Amniotic epithelial cell (primary cell): ENCODE data around the gene MLEC.
"Not testable (repeated sequence)": the region's sequence is repeated elsewhere in the genome, so short reads cannot be mapped to it uniquely, and the experiment has no call there.

Experiments used
- DNase-seq: peaks from one replicate; pipeline ENCODE4 v3.0.0-alpha.2; 2010; ENCODE audit warnings: low read depth

Gene MLEC

DNA sequence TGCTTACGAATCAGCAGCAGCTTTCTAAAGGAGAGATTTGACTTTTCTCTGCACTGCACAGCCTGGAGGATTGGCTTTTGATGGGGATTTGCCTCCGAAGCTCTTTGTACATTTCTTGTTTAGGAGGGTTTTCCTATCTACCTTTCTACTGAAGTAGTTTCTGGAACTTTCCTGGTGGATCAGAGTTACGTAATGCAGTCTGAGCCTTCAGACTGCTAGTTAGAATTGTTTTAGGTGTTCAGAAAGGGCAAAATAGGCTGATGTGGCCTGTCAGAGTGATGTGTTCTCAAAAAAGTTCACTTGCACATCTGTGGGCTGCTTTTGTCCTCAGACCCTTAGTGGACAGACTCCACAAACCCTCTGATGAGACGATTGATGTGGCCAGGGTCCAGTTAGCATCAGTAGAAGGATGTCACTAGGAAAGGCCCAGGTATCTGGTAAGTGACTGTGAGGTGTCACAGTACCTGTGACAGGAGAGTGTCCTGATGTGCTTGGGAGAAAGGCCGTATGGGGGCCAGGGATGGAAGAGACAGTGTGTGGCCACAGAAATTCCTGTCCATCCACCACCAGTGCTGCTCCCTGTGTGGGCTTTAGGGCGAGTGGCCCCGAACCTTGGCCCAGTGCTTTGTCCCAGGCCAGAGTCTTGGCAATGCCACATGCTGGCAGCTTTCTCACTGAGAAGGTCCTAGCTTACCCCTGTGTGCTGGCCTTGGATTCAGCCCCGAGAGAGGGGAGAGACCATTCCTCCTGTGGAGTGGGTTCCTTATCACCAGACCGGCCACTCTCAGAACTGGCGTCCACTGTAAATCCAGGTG, 34.2 kb downstream of the MLEC start:
- DNase-seq, result no peak

DNA sequence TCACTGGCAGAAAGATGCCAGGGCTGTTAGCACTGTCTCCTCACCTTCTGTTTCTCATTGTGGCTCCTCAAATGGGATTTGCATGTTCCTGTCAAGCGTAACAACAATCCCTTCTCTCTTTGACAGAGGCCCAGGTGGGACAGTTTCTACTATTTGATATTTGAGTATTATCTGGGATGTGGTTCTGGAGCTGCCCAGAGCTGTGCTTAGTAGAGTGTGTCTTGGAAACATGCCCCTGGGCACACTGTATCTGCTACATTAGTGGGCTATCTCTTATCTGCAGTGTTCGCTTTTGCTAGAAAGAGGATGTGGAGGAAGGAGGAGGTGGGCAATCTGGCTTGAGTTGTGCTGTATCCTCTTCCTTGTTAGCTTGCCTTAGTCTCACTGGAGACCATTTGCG, 34.9 kb downstream of the MLEC start:
- no peak for DNase-seq

DNA sequence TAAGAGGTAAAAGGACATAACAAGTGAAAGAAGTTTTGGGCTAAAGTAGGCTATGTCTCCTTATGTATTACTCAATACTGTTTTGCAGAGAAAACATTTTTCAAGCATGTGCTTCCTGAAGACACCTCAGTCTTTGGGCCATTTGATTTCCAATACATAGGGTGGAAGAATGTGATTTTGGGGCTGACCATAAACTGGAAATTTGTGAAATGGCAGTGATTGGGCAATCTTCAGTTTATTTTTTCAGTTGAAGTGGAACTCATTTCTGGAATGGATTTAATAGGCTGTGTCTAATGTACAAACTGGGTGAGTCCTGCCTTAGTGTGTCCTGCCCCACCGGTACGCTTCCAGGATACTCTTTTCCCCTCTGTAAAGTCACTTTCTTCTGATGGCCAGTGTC, 35.8 kb downstream of the MLEC start:
- no peak for DNase-seq

DNA sequence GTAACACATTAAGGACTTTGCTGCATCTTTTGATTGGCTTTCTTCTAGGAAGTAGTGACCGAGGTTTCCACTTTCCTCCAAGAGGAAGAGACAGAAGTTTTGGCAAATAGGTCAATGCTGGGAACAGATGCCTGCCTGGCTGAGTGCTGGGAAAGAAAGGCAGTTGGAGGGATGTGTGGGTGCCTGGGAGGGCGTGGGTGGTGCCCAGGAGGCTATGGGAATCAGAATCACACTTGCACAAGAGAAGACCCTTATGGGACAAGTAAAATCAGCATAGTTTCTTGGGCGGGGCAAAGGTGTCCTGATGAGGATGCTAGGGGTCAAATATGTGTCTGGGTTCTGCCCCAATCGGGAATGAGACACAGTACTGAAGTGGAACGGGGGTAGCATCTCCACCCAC, 37.8 kb downstream of the MLEC start:
- no peak for DNase-seq

DNA sequence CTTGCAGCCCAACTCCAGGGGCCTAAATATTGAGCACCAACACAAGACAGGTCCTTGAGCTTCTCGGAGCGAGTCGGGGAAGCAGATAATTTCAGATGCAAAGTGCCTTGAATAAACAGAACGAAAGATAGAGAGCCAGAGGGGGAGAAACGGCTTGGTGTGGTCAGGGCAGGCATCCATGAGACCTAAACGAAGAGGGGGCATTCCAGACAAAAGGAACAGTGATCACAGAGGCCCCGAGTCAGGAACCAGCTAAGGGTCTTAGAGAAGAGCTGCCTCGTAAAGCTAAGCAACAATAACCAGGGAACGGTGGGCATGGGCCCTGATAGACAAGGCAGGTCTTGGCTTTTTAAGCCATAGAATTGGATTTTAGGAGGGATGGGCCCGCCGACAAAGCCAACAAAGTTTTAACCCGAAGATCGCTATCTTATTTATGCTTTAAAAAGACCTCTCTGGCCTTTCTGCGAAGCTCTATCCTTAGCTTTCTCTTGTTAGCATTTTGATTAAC, 38.3 kb downstream of the MLEC start:
- no peak for DNase-seq

DNA sequence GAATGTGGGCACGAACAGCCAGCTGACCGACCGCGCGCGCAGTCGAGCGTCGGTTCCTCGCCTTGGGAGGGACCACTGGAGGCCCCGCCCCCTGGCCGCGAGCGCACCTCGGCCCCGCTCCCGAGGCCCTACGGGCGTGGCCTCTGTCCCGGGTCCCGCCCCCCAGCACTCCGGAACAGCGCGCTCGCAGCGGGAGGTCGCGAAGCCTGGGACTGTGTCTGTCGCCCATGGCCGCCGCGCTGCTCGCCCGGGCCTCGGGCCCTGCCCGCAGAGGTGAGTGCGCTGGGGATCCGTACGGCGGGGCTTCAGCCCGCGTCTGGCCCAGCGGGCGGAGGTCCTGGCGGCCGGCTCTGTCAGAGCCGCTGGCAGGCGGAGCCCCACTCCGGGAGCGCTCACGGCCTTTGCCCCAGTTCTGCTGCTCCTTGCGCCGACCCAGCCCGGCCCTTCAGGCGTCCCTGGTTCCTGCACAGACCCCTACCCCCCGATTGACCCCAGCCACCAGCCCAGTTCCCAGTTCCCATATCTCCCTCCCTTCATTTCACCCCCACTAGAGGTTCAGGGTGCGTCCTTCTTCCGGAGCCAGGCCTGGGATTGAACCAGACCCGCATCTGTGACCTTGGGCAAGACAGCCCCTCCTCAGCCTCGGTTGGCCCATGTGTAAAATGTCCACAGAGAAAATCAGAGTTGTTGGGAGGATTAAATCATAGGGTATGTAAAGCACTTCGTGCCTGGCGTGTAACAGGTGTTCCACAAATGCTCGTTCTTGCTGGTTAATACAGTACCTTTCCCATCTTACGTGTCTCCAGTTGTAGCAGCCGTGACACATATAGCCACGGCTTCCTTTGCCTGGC, 38.9 kb downstream of the MLEC start, which contains the start of gene ACADS:
TSS of gene ACADS (plus strand) at position 168 of the 851 bp plus-strand sequence. CDS start at position 228, 60 bp downstream.
- DNase-seq, result peak; percentile 77

DNA sequence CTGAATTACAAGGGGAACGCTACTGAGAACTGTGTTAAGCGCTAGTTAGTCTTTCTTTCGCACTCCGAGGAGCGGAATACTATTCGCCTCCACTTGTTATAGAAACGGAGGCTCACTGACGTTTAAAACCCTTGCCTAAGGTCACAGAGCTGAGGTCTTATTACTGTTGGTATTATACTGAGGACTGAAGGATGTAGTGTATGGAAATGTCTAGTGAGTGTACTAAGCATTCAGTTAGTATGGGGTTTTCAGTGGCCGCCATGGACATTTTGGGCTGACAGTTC, 39.5 kb downstream of the MLEC start:
- DNase-seq, result no peak

DNA sequence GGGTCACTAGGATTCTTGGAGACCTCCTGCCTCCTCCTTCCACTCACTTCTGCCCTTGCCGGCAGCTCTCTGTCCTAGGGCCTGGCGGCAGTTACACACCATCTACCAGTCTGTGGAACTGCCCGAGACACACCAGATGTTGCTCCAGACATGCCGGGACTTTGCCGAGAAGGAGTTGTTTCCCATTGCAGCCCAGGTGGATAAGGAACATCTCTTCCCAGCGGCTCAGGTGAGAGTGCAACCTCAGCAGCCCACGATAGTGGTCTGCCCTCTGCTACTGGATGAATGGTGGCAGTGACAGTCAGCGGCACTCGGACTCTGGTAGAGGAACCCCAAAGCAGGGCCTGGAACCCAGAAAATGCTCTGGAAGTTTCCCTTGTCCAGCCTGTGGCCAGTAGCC, 40.0 kb downstream of the MLEC start:
- no peak for DNase-seq

DNA sequence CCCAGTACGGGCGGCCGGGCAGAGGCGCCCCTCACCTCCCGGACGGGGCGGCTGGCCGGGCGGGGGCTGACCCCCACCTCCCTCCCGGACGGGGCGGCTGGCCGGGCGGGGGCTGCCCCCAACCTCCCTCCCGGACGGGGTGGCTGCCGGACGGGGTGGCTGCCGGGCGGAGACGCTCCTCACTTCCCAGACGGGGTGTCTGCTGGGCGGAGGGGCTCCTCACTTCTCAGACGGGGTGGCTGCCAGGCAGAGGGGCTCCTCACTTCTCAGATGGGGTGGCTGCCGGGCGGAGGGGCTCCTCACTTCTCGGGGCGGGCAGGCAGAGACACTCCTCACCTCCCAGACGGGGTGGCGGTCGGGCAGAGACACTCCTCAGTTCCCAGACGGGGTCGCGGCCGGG, 45.2 kb downstream of the MLEC start:
- not testable (repeated sequence) for DNase-seq

DNA sequence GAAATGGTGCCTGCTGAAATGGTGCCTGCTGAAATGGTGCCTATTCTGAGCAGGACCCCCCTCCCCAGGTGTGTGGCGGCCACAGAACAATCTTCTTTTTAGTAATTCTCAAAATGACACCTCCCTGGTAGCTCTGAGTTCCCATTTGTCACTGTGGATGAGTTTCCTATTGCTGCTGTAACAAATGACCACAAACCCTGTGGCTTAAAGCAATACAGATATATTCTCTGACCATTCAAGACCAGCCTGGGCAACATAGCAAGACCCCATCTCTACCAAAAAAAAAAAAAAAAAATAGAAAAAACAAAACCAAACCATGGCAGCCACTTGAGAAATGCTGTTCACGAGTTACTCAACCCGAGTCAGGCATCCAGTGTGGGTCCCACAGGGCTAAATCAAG, 46.6 kb downstream of the MLEC start:
- DNase-seq, result no peak

DNA sequence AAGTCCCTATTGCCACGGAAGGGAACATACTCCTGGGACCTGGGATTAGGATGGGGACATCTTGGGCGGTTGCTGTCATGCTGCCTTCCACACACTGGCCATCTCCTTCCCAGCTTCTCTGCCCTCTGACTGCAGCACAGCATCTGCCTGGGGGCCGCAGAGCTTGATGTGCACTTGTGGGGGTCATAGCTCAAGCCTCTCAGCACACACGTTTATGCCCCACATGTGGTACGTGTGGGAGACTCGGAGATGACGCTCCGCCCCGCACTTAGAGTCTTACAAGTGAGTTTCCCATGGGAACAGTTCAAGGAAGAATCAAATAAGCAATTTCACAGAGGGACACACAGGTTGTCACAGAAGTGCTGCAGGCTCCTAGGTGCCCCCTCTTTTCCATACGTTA, 47.3 kb downstream of the MLEC start:
- DNase-seq, result no peak

DNA sequence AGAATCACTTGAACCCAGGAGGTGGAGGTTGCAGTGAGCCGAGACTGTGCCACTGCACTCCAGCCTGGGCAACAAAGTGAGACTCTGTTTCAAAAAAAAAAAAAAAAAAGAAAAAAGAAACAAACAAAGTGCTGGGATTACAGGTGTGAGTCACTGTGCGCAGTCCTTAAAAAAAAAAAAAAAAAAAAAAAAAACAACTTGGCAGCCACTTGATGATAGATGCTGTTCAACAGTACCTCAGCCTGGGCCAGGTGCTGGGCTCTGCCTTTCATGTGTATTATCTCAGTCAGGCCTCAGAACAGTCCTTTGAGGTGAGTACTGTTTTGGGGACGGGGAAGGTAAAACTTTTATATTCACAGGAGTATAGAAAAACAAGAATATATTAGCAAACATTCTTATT, 48.2 kb downstream of the MLEC start:
- no peak for DNase-seq

DNA sequence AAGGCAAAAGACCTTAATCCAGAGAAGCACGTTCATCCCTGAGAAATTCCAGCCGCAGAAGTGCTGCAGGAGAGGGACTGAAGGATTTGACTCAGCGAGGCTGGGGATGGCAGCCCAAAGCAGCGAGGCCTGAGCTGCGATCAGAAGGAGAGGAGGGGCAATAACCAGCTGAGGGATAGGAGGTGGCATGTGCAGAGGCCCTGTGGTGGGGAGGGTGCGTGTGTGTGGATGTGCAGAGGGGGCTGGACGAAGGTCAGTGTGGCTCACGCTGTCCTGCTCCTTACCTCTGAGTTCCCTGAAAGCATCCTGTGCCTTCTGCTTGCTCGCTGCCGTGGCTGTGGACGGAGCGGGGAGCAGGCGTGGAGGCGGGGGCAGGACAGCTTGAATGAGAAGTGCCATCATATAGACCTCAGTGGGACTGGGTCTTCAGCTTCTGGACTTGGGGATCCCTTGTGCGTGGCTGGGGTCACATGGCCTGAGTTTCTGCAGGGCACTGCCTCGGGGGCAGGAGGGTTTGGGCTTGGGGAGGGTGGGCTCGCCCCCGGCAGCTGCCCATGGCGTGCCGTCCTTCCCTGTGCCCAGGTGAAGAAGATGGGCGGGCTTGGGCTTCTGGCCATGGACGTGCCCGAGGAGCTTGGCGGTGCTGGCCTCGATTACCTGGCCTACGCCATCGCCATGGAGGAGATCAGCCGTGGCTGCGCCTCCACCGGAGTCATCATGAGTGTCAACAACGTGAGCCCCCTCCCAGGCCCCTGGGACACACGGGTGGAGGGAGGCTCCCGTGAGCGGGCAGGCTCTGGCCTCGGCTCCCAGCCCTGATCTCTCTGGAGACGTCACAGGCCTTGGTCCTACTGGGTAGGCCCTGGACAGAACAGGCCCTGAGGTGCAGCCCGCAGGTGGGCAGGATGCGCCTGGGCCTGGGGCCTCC, 49.7 kb downstream of the MLEC start:
- no peak for DNase-seq

DNA sequence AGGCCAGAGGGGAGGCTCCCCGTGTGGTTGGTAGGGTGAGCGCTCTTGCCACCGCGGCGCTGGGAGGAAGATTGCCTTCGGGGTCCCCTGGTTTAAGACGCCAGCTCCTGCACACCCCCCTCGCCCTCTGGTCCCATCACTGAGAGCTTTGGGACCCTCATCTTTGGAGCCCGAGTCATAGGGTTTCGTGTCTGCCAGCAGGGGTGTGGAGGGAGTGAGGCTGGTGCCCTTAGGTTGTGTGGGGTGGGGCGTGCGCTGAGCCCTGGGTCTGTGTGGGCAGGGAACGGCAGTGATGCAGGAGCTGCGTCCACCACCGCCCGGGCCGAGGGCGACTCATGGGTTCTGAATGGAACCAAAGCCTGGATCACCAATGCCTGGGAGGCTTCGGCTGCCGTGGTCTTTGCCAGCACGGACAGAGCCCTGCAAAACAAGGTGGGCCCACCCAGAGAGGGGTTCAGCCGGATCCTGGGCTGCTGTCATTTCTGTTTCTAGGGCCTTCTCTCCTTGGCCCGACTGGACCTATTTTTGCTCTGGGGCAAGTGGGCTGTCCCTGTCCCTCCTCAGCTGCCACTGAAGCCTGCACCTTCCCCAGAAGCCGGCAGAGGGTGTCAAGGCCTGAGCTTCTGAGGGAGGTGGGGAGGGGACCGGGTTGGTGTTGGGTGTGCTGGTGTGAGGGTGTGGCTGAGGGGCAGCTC, 50.8 kb downstream of the MLEC start:
- DNase-seq, result no peak

DNA sequence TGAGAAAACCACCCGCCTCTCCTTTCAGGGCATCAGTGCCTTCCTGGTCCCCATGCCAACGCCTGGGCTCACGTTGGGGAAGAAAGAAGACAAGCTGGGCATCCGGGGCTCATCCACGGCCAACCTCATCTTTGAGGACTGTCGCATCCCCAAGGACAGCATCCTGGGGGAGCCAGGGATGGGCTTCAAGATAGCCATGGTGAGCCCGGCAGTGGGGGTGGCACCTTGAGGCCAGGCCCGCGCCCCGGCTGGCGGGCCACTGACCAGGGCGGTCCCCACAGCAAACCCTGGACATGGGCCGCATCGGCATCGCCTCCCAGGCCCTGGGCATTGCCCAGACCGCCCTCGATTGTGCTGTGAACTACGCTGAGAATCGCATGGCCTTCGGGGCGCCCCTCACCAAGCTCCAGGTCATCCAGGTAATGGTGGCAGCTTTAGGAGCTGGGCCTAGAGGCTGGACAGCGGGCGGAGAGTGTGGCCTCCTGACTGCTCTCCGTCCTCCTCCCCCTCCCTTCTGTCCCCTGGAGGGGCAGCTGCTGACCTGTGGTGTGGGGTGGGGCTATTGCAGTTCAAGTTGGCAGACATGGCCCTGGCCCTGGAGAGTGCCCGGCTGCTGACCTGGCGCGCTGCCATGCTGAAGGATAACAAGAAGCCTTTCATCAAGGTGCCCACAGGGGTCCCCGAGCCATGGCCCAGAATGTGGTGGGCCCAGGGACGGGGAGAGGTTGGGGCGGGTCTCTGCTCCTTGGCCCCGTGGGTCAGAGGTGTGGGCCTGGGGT, 51.5 kb downstream of the MLEC start:
- no peak for DNase-seq

DNA sequence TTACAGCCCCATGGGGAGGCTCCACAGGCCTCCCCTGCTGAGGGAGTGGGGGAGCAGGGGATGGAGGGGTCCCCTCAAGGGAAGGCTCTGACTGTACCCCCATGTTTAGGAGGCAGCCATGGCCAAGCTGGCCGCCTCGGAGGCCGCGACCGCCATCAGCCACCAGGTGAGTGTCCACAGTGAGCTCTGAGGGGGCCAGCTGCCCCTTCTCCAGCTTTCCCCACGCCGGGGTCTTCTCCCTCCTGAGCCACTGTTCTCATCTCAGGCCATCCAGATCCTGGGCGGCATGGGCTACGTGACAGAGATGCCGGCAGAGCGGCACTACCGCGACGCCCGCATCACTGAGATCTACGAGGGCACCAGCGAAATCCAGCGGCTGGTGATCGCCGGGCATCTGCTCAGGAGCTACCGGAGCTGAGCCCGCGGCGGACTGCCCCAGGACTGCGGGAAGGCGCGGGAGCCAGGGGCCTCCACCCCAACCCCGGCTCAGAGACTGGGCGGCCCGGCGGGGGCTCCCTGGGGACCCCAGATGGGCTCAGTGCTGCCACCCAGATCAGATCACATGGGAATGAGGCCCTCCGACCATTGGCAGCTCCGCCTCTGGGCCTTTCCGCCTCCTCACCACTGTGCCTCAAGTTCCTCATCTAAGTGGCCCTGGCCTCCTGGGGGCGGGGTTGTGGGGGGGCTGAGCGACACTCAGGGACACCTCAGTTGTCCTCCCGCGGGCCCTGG, 52.2 kb downstream of the MLEC start:
- no peak for DNase-seq

DNA sequence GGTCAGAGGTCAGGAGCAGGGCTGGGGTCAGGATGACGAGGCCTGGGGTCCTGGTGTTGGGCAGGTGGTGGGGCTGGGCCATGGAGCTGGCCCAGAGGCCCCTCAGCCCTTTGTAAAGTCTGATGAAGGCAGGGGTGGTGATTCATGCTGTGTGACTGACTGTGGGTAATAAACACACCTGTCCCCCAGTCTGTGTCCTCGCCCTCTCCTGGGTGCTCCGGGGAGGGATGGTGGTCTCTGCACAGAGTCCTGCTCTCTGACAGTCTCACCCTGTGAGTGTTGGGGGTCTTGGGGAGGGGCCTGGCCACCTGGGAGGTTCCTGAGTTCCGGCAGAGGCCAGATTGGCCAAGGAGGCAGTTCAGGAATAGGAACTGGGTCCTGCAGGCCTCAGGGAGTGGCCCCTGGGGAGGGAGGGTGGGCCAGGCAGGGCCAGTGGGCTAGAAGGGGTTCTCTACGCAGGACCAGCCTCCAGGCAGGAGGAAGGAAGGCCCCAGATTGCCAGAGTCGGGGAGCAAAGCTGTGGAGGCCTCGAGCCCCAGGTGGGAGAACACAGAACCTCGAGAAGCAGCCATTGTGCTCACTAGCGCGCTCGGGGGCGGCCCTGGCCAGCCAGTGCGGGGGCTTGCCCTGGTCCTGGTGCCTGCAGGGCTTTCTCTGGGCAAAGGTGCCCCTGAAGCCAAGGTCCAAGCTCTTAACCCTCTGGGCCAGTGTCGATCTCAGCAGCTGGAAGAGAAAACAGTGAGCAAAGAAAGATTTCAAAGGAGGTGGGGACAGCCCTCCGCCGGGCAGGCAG, 53.1 kb downstream of the MLEC start:
- DNase-seq, result no peak

DNA sequence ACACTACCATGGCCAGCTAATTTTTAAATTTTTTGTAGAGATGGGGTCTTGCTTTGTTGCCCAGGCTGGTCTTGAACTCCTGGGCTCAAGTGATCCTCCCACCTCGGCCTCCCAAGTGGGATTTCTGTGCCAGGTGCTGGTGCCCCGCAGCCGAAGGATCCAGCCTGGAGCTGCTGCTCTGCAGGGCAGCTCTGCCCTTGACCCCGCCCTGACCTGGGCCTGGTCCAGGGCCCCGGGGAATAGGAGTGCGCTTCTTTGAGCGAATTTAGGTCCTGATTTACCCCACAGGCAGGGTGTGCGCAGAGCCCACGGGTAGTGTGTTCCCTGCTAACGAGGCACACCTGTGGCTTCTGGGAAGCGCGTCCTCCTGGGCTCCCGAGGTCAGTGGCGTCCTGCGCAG, 53.9 kb downstream of the MLEC start:
- DNase-seq, result no peak
